ENCODE data around the gene HOXB1. TPM values are rescaled to one million over a fixed set of nuclear protein-coding genes. Genes with fewer than 3 reads are reported as not detected.

The HOXB1 gene
- total and polyA plus RNA-seq, 2 of the 13 experiments (the other 11 are each of a cell fraction or from before 2014, with no cell fraction given), result not detected

DNA sequence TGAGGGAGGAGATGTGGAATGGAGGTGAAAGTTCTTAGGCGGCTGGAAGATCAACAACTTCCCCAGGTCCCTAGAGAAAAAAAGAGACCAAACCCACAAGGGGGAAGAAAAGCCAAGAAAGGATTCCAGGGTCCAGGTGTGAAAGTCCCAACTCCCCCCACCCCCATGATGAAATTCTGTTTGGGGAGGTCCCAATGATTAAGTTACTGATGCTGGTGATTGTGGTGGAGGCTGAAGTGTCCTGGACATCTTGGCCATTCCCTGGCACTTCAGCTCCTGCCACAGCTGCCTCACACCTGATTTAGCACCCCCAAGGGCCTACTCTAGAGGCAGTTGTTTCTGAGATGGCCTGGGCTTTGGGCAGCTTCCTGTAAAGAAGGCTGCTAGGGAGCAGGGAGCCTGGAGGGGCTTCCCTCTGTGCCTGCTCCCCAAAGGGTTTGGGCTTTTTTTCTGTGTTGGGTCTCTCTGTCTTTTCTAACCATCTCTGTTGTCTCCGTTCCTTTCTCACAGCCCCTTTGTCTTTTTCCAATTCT is 34.3 kb upstream of the HOXB1 start (continued):
- TF ChIP-seq ZNF256 (CRISPR knock-in tag; conservative IDR thresholded peaks at IDR 0.05), result no peak
- no peak for TF ChIP-seq E2F5 (CRISPR knock-in tag; conservative IDR thresholded peaks at IDR 0.05)
- TF ChIP-seq ZZZ3 (CRISPR knock-in tag; IDR thresholded peaks at IDR 0.05; ENCODE audit: borderline replicate concordance), result no peak
- TF ChIP-seq ISL2 (CRISPR knock-in tag; IDR thresholded peaks at IDR 0.05), result no peak

- H2AFZ ChIP-seq (ENCODE audit: low read length), result no peak overlapping the region
- 34% methylated on average over 47 of the region's 73 CpGs for WGBS (ENCODE audit: low lambda C conversion rate)
- H3K4me2 ChIP-seq (ENCODE audit: low read depth, low read length), result no peak overlapping the region
- H3K9me3 ChIP-seq (ENCODE audit: low read length), result no peaks in the 10 kb centered on the region
- in situ Hi-C loops (cut with HindIII; ENCODE audit: extremely low pct_ligation_motif_present, low pct_unique_long_range_greater_than_20kb) (no loop called here), intact Hi-C loops (cut with micrococcal nuclease; ENCODE audit: unreplicated experiment) (no loop called here)
- no peak overlapping the region for H3K4me3 ChIP-seq (replicated peaks in 1 of 3; ENCODE audit: insufficient read depth in 1 of 3, low read depth in 2 of 3, low read length in 3 of 3)
- no peak overlapping the region for H3K9ac ChIP-seq (ENCODE audit: insufficient read depth, low read depth, low read length)
- no peak for FAIRE-seq
- no peaks in the 10 kb centered on the region for H3K36me3 ChIP-seq (replicated peaks in 1 of 2; ENCODE audit: control insufficient read depth in 1 of 2, insufficient read depth in 2 of 2, low read length in 2 of 2)
- no peaks in the 10 kb centered on the region for H3K4me1 ChIP-seq (ENCODE audit: insufficient read depth, low read length)
- DNase-seq (ENCODE audit: low spot score), result no peak
- POLR2A ChIA-PET, result no interaction called here
- no peak overlapping the region for H3K27ac ChIP-seq (ENCODE audit: extremely low read length, insufficient read depth, low read length)
- CTCF ChIA-PET (ENCODE audit: low intra/inter-chr PET ratio, low total read pairs), result no interaction called here
- H3K27me3 ChIP-seq (ENCODE audit: control insufficient read depth in 1 of 2, insufficient read depth in 2 of 2, low read length in 2 of 2), result peaks cover 20 to 94% of the 10 kb centered on the region in 2 experiments
- no peaks in the 10 kb centered on the region for H3K79me2 ChIP-seq (ENCODE audit: insufficient read depth, low read length)
- H4K20me1 ChIP-seq (ENCODE audit: insufficient read depth, low read length), result no peaks in the 10 kb centered on the region
- no peak for ATAC-seq
- no TSS peak for BruUV-seq (replicated peaks)
- TF ChIP-seq IRF2 (CRISPR knock-in tag; IDR thresholded peaks at IDR 0.05), result no peak
- TF ChIP-seq ZNF704 (CRISPR knock-in tag; IDR thresholded peaks at IDR 0.05; ENCODE audit: borderline replicate concordance), result no peak
- TF ChIP-seq ZNF788 (CRISPR knock-in tag; IDR thresholded peaks at IDR 0.05; ENCODE audit: borderline replicate concordance), result no peak
- no peak for TF ChIP-seq JUNB (CRISPR knock-in tag; IDR thresholded peaks at IDR 0.05; ENCODE audit: borderline replicate concordance)
- TF ChIP-seq, protein P1, sequence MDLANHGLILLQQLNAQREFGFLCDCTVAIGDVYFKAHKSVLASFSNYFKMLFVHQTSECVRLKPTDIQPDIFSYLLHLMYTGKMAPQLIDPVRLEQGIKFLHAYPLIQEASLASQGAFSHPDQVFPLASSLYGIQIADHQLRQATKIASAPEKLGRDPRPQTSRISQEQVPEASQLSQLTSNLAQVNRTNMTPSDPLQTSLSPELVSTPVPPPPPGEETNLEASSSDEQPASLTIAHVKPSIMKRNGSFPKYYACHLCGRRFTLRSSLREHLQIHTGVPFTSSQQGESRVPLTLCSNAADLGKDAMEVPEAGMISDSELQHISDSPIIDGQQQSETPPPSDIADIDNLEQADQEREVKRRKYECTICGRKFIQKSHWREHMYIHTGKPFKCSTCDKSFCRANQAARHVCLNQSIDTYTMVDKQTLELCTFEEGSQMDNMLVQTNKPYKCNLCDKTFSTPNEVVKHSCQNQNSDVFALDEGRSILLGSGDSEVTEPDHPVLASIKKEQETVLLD (CRISPR knock-in tag; IDR thresholded peaks at IDR 0.05; ENCODE audit: low read depth), result no peak
- no peak for TF ChIP-seq ZNF510 (CRISPR knock-in tag; IDR thresholded peaks at IDR 0.05; ENCODE audit: low read depth)
- TF ChIP-seq, protein P2, sequence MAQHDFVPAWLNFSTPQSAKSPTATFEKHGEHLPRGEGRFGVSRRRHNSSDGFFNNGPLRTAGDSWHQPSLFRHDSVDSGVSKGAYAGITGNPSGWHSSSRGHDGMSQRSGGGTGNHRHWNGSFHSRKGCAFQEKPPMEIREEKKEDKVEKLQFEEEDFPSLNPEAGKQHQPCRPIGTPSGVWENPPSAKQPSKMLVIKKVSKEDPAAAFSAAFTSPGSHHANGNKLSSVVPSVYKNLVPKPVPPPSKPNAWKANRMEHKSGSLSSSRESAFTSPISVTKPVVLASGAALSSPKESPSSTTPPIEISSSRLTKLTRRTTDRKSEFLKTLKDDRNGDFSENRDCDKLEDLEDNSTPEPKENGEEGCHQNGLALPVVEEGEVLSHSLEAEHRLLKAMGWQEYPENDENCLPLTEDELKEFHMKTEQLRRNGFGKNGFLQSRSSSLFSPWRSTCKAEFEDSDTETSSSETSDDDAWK (CRISPR knock-in tag; IDR thresholded peaks at IDR 0.05), result no peak
These were observed 33.6 kb upstream of the HOXB1 start for GRCh38 chr17:48564188-48565021.
